H1 (cell line): ENCODE data around the gene THBD. TPM values are rescaled to one million over a fixed set of nuclear protein-coding genes. Genes with fewer than 3 reads are reported as not detected.

ENCODE experiments used
- CTCF ChIA-PET: fragments of 300-600 bp; sonication (Branson Sonifier 250); formaldehyde crosslinking; loops from one replicate; lab custom pipeline; 2021; ENCODE audit not compliant: partially characterized antibody; lab: Charles Lee
- POLR2A ChIA-PET: fragments of 300-600 bp; sonication (Branson Sonifier 250); formaldehyde crosslinking; loops from one replicate; lab custom pipeline; 2021; ENCODE audit warnings: inconsistent platforms; ENCODE audit not compliant: partially characterized antibody; lab: Charles Lee
- DNase-seq, 2 experiments: peaks; one replicate each; pipeline versions ENCODE4 v3.0.0 to v3.0.0-alpha.2; 2010 to 2022; ENCODE audit warnings: low spot score in 2 of 2, low read depth in 1 of 2, mixed read lengths in 1 of 2
- FAIRE-seq: peaks from 2 replicates; lab custom pipeline; 2011; peaks lifted over from hg19 to GRCh38; lab: Jason Lieb, UNC
- H2AFZ ChIP-seq: 2 replicates; pipeline ENCODE4 v1.8.1; 2012; ENCODE audit warnings: low read length, inconsistent platforms
- H2AK5ac ChIP-seq: 2 replicates; pipeline ENCODE4 v1.6.1; 2013; ENCODE audit warnings: low read depth, low read length
- H2BK120ac ChIP-seq: replicated peaks from 2 replicates; pipeline ENCODE3; 2013; ENCODE audit warnings: low read depth, low read length, inconsistent platforms
- H2BK12ac ChIP-seq: 2 replicates; pipeline ENCODE4 v1.6.1; 2013; ENCODE audit warnings: low read depth, low read length
- H2BK15ac ChIP-seq: 2 replicates; pipeline ENCODE4 v1.6.1; 2013; ENCODE audit warnings: low read length
- H2BK20ac ChIP-seq: 2 replicates; pipeline ENCODE4 v1.6.1; 2013; ENCODE audit warnings: low read length
- H2BK5ac ChIP-seq: 2 replicates; pipeline ENCODE4 v1.6.1; 2013; ENCODE audit warnings: low read depth, low read length
- H3K14ac ChIP-seq: 2 replicates; pipeline ENCODE4 v1.6.1; 2013; ENCODE audit warnings: inconsistent platforms; ENCODE audit not compliant: insufficient read length
- H3K18ac ChIP-seq: 2 replicates; pipeline ENCODE4 v1.6.1; 2013; ENCODE audit warnings: low read length; ENCODE audit errors: extremely low read depth
- H3K23ac ChIP-seq: 2 replicates; pipeline ENCODE4 v1.6.1; 2013; ENCODE audit warnings: inconsistent platforms; ENCODE audit not compliant: insufficient read length
- H3K23me2 ChIP-seq: 2 replicates; pipeline ENCODE4 v1.6.1; 2013; ENCODE audit warnings: low read depth, low read length
- H3K27ac ChIP-seq: 2 replicates; pipeline ENCODE4 v1.6.1; 2011; ENCODE audit warnings: low read depth, low read length, inconsistent platforms
- H3K27me3 ChIP-seq, 4 experiments: replicated peaks in 1 of 4; 1 replicate in 1 of 4; 2 replicates in 3 of 4; pipeline versions ENCODE4 v1.6.1 to v1.8.1; 2011 to 2013; ENCODE audit warnings: low read length in 3 of 4, mild to moderate bottlenecking in 3 of 4, inconsistent platforms in 2 of 4, mixed read lengths in 2 of 4, moderate library complexity in 1 of 4; ENCODE audit not compliant: control insufficient read depth in 3 of 4, insufficient read depth in 3 of 4; ENCODE audit errors: extremely low read depth in 1 of 4
- H3K36me3 ChIP-seq, 4 experiments: 2 replicates each; pipeline versions ENCODE4 v1.6.1 to v1.8.1; 2011 to 2013; ENCODE audit warnings: mild to moderate bottlenecking in 4 of 4, low read length in 3 of 4, moderate library complexity in 2 of 4, control low read depth in 1 of 4, inconsistent platforms in 1 of 4; ENCODE audit not compliant: insufficient read depth in 4 of 4, control insufficient read depth in 2 of 4
- H3K4ac ChIP-seq: replicated peaks from 2 replicates; pipeline ENCODE3; 2013; ENCODE audit warnings: low read length, low read depth, mixed read lengths, inconsistent platforms; ENCODE audit not compliant: insufficient read length
- H3K4me1 ChIP-seq, 4 experiments: replicated peaks in 1 of 4; 1 replicate in 1 of 4; 2 replicates in 3 of 4; pipeline versions ENCODE4 v1.6.1 to v1.8.1; 2011 to 2013; ENCODE audit warnings: low read length in 3 of 4, inconsistent platforms in 2 of 4, mixed read lengths in 1 of 4; ENCODE audit not compliant: insufficient read depth in 4 of 4, control insufficient read depth in 3 of 4
- H3K4me2 ChIP-seq, 2 experiments: 2 replicates each; pipeline versions ENCODE4 v1.6.1 to v1.8.1; 2011 to 2013; ENCODE audit warnings: low read depth in 2 of 2, low read length in 2 of 2, control low read depth in 1 of 2, inconsistent platforms in 1 of 2, mild to moderate bottlenecking in 1 of 2; ENCODE audit not compliant: insufficient read depth in 1 of 2
- H3K4me3 ChIP-seq, 4 experiments: fragments of 200-600, 300-600 bp in 1 of 4; sonication (generic), shearing (Covaris generic), sonication (Bioruptor Twin) in 1 of 4; 2 replicates each; pipeline versions ENCODE4 v1.5.1 to v1.8.1; 2011 to 2016; ENCODE audit warnings: low read length in 4 of 4, low read depth in 3 of 4, control low read depth in 2 of 4, inconsistent platforms in 2 of 4, mild to moderate bottlenecking in 2 of 4, mixed read lengths in 1 of 4, moderate library complexity in 1 of 4; ENCODE audit not compliant: insufficient read depth in 2 of 4; ENCODE audit errors: extremely low read depth in 1 of 4
- H3K56ac ChIP-seq: replicated peaks from 2 replicates; pipeline ENCODE3; 2013; ENCODE audit warnings: low read depth, mild to moderate bottlenecking, mixed read lengths, low read length, inconsistent platforms; ENCODE audit not compliant: insufficient read length
- H3K79me1 ChIP-seq: 2 replicates; pipeline ENCODE4 v1.6.1; 2013; ENCODE audit warnings: low read depth, low read length, control low read depth
- H3K79me2 ChIP-seq, 2 experiments: 2 replicates each; pipeline versions ENCODE4 v1.6.1 to v1.8.1; 2012 to 2013; ENCODE audit warnings: low read length in 2 of 2, mild to moderate bottlenecking in 2 of 2, inconsistent platforms in 1 of 2; ENCODE audit not compliant: insufficient read depth in 2 of 2, control insufficient read depth in 1 of 2
- H3K9ac ChIP-seq, 4 experiments: replicated peaks in 1 of 4; 1 replicate in 1 of 4; 2 replicates in 3 of 4; pipeline versions ENCODE4 v1.6.1 to v1.8.1; 2011 to 2013; ENCODE audit warnings: low read depth in 3 of 4, low read length in 3 of 4, control low read depth in 2 of 4, mild to moderate bottlenecking in 2 of 4, moderate library complexity in 2 of 4, inconsistent platforms in 1 of 4; ENCODE audit errors: extremely low read depth in 1 of 4
- H3K9me3 ChIP-seq, 2 experiments: 2 replicates each; pipeline versions ENCODE4 v1.6.1 to v1.8.1; 2012 to 2013; ENCODE audit warnings: mild to moderate bottlenecking in 2 of 2, moderate library complexity in 2 of 2, control low read depth in 1 of 2, inconsistent platforms in 1 of 2, low read depth in 1 of 2, low read length in 1 of 2, mixed read lengths in 1 of 2; ENCODE audit not compliant: insufficient read depth in 2 of 2
- H4K20me1 ChIP-seq, 2 experiments: replicated peaks in 1 of 2; 2 replicates each; pipeline versions ENCODE3 to v1.8.1; 2011 to 2013; ENCODE audit warnings: inconsistent platforms in 2 of 2, low read length in 2 of 2, mild to moderate bottlenecking in 1 of 2; ENCODE audit not compliant: insufficient read depth in 2 of 2, control insufficient read depth in 1 of 2
- H4K5ac ChIP-seq: 2 replicates; pipeline ENCODE4 v1.6.1; 2013; ENCODE audit warnings: low read length, low read depth, mixed read lengths, inconsistent platforms; ENCODE audit not compliant: insufficient read length
- H4K8ac ChIP-seq: 2 replicates; pipeline ENCODE4 v1.8.0; 2013; ENCODE audit warnings: mild to moderate bottlenecking, moderate library complexity, low read length, inconsistent platforms; ENCODE audit not compliant: insufficient read depth; ENCODE audit errors: extremely low read depth
- H4K91ac ChIP-seq: replicated peaks from 2 replicates; pipeline ENCODE3; 2013; ENCODE audit warnings: low read length, mixed read lengths, inconsistent platforms; ENCODE audit not compliant: insufficient read length
- POLR2A ChIP-seq, 2 experiments: IDR thresholded peaks; 1 replicate in 1 of 2; 2 replicates in 1 of 2; pipeline ENCODE4 v1.6.1; 2011; ENCODE audit warnings: low read depth in 2 of 2, low read length in 2 of 2, mild to moderate bottlenecking in 2 of 2; ENCODE audit errors: control extremely low read depth in 1 of 2
- RNF2 ChIP-seq: fragments of 200-900, 300-1000 bp; sonication (generic); IDR thresholded peaks from 2 replicates; pipeline ENCODE4 v1.7.1; 2016; ENCODE audit warnings: borderline replicate concordance, low read depth, mild to moderate bottlenecking, antibody characterized with exemption, low read length; ENCODE audit not compliant: poor library complexity, severe bottlenecking; ENCODE audit errors: missing control alignments
- RXRA ChIP-seq: IDR thresholded peaks from 2 replicates; pipeline ENCODE4 v1.6.1; 2011; ENCODE audit warnings: low read depth, mild to moderate bottlenecking, low read length, moderate library complexity; ENCODE audit not compliant: insufficient read depth
- WGBS, 2 experiments: shearing (Covaris generic) in 1 of 2; methylation state at CpG; one replicate each; pipeline versions ENCODE4 v1.1.6 to v1.1.7; 2013 to 2015; ENCODE audit warnings: low lambda C conversion rate in 2 of 2, mixed read lengths in 2 of 2, inconsistent platforms in 1 of 2, low coverage in 1 of 2, missing lambda C conversion rate in 1 of 2; ENCODE audit not compliant: insufficient replicate concordance in 2 of 2, insufficient coverage in 1 of 2, insufficient read length in 1 of 2; ENCODE audit errors: extremely low coverage in 1 of 2, missing lambda C conversion rate in 1 of 2; 5-methylcytosine and 5-hydroxymethylcytosine counted together
- polyA plus RNA-seq, 7 experiments: library from polyadenylated mRNA; depleted of rRNA in 3 of 7; stranded (reverse) in 5 of 7; unstranded in 2 of 7; fragments of >200 nt in 5 of 7; fragments of 200-250 nt in 2 of 7; gene quantifications; 1 replicate in 5 of 7; 2 replicates in 1 of 7; 4 replicates in 1 of 7; pipeline versions ENCODE4 v1.2.1 to v1.2.3, GENCODE V29; 2011 to 2013; ENCODE audit warnings: missing spikeins in 2 of 7, mixed read lengths in 2 of 7
- total RNA-seq: library from RNA; stranded (reverse); fragmentation: NEBNext Ultra II Directional; extraction: Animal tissue kit (Norgen Biotek cat#: 25700); gene quantifications from 2 replicates; pipeline ENCODE4 v1.2.1, GENCODE V29; 2021

THBD gene
- total and polyA plus RNA-seq, 2 of the 8 experiments (the other 6 are each of a cell fraction or from before 2014, with no cell fraction given), result 0.21 to 0.43 TPM

DNA sequence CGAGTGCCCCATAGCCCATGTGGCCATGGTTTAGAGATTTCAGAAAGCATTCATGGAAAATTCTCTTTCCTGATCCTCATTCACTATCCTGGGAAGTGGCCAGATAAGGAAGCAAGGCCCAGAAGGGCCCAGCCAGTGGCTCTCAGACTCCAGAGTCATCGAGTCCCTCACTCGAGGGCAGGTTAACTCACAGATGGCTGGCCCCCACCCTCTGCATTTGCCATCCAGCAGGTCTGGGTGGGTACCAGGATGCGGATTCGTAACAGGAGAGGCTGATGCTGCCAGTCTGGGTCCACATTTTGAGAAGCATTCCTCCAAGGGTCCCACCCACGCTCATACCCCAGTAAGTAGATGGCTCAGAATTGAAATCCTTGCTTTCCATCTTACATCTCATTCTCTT is 18.1 kb downstream of the THBD start:
- Histone ChIP-seq H3K27me3 (peaks cover 17 to 37% (median 34%) of the 10 kb centered on the region in 4 experiments), H3K56ac (no peak overlapping the region), H3K27ac (no peak overlapping the region), H4K20me1 (no peaks in the 10 kb centered on the region), H3K23me2 (peaks cover 2% of the 10 kb centered on the region; the same call in 1 of the 2 replicates), H3K4ac (no peak overlapping the region), H3K4me3 (no peak overlapping the region), H3K36me3 (no peaks in the 10 kb centered on the region; a peak in 1 of 8 replicates), H3K9ac (no peak overlapping the region), H3K9me3 (peaks cover 0 to 5% of the 10 kb centered on the region in 2 experiments; a peak in 1 of 4 replicates), H2AFZ (no peak overlapping the region), H2BK12ac (no peak overlapping the region), H2BK15ac (no peak overlapping the region), H3K4me2 (no peak overlapping the region), H2BK120ac (no peak overlapping the region), H3K23ac (no peak overlapping the region), H4K91ac (no peak overlapping the region), H3K18ac (no peak overlapping the region), H2BK20ac (no peak overlapping the region; the same call in 1 of the 2 replicates), H2BK5ac (no peak overlapping the region), H3K79me2 (no peaks in the 10 kb centered on the region), H3K4me1 (peaks cover 0 to 3% (median 0%) of the 10 kb centered on the region in 4 experiments; a peak in 1 of 7 replicates), H3K79me1 (no peaks in the 10 kb centered on the region)
- ChIA-PET POLR2A (no interaction called here), CTCF (no interaction called here)
- 84% methylated on average over 6 of the region's 6 CpGs; no CpG with 5 or more reads in 1 of the 2 experiments for WGBS, 2 experiments
- no peak for DNase-seq
- no peak for FAIRE-seq
- TF ChIP-seq RNF2 (no peak), POLR2A (IDR thresholded peaks at IDR 0.05; ENCODE audit: control extremely low read depth in 1 of 2, low read depth in 2 of 2, low read length in 2 of 2) (no peak), RXRA (no peak)
- TF ChIP-seq, all 59 proteins: peak for 0
- Histone ChIP-seq H3K14ac (no peak overlapping the region), H2AK5ac (no peak overlapping the region), H4K8ac (no peak overlapping the region), H4K5ac (no peak overlapping the region)
